Sigmoid colon (tissue), 4 donors: ENCODE data around the gene PRDX6.

Experiments used
- CTCF ChIP-seq, 4 experiments: fragments of 450-650 bp in 3 of 4; fragments of 200-600 bp in 1 of 4; IDR thresholded peaks; one replicate each; pipeline ENCODE4 v1.5.1; 2016 to 2019; ENCODE audit warnings: antibody characterized with exemption in 4 of 4, mild to moderate bottlenecking in 3 of 4, moderate library complexity in 2 of 4
- EP300 ChIP-seq, 4 donors: sonication (generic); formaldehyde crosslinking; IDR thresholded peaks; one replicate each; pipeline ENCODE4 v1.6.1; 2017; ENCODE audit warnings: antibody characterized with exemption in 4 of 4
- POLR2A ChIP-seq, 2 donors: fragments of 450-650 bp; IDR thresholded peaks; one replicate each; pipeline ENCODE4 v1.6.1; 2016; ENCODE audit warnings: antibody characterized with exemption in 2 of 2, mild to moderate bottlenecking in 2 of 2, moderate library complexity in 2 of 2
- POLR2AphosphoS5 ChIP-seq, 4 donors: sonication (generic); formaldehyde crosslinking; IDR thresholded peaks; one replicate each; pipeline ENCODE4 v1.6.1; 2017; ENCODE audit warnings: antibody characterized with exemption in 4 of 4

GRCh38 chr1:173496757-173497320, 19.7 kb downstream of the PRDX6 start:
- TF ChIP-seq EP300 (IDR thresholded peaks at IDR 0.05) (no peak), POLR2A (IDR thresholded peaks at IDR 0.05) (no peak), CTCF (IDR thresholded peaks at IDR 0.05) (no peak), POLR2AphosphoS5 (IDR thresholded peaks at IDR 0.05) (no peak)
